Activated naive CD4-positive, alpha-beta T cell treated with anti-CD3 and anti-CD28 coated beads, Interleukin-2, amount 10 ng/mL, durations not matched to agents 7 days and 5 days (primary cell): ENCODE measurements around the gene COL21A1.
"Not testable (repeated sequence)": the region's sequence is repeated elsewhere in the genome, so short reads cannot be mapped to it uniquely, and the experiment has no call there.

Source experiments
- CTCF ChIA-PET: fragments of 350-600 bp; sonication (Branson Sonifier 250); formaldehyde crosslinking; loops from one replicate; lab custom pipeline; 2021; ENCODE audit warnings: antibody characterized with exemption; lab: Charles Lee
- DNase-seq: peaks from one replicate; pipeline ENCODE4 v3.0.0-alpha.2; 2020
- H3K27ac Mint-ChIP-seq: one replicate; pipeline ENCODE4 v1.8.0; 2021; ENCODE audit warnings: mild to moderate bottlenecking, moderate library complexity, mixed read lengths
- H3K27me3 Mint-ChIP-seq: one replicate; pipeline ENCODE4 v1.8.0; 2021; ENCODE audit warnings: mild to moderate bottlenecking, mixed read lengths
- H3K36me3 Mint-ChIP-seq: one replicate; pipeline ENCODE4 v1.8.0; 2021; ENCODE audit warnings: mixed read lengths
- H3K4me1 Mint-ChIP-seq: one replicate; pipeline ENCODE4 v1.8.0; 2021; ENCODE audit warnings: mixed read lengths
- H3K4me3 Mint-ChIP-seq: one replicate; pipeline ENCODE4 v1.8.0; 2021; ENCODE audit warnings: mild to moderate bottlenecking, moderate library complexity, mixed read lengths
- H3K9me3 Mint-ChIP-seq: one replicate; pipeline ENCODE4 v1.8.0; 2021; ENCODE audit warnings: mixed read lengths

The COL21A1 gene

GRCh38 chr6:56263596-56264315, 16.4 kb upstream of the COL21A1 start:
- no peak for DNase-seq
- Mint-ChIP-seq H3K9me3 (peaks cover 6% of the 10 kb centered on the region), H3K36me3 (no peaks in the 10 kb centered on the region), H3K4me3 (no peak overlapping the region), H3K27me3 (no peaks in the 10 kb centered on the region), H3K27ac (no peak overlapping the region), H3K4me1 (no peaks in the 10 kb centered on the region)
- CTCF ChIA-PET, result no interaction called here

GRCh38 chr6:56260593-56260992, 13.2 kb upstream of the COL21A1 start:
- H3K27me3 Mint-ChIP-seq, H3K4me3 Mint-ChIP-seq, DNase-seq, H3K27ac Mint-ChIP-seq, H3K4me1 Mint-ChIP-seq, H3K36me3 Mint-ChIP-seq, H3K9me3 Mint-ChIP-seq: not testable (repeated sequence)
- CTCF ChIA-PET, result interaction anchor here (0.6 kb wide), 1 partner anchor 85 kb away, joined by 3 read pairs; no protein-coding TSS in a partner anchor

GRCh38 chr6:56259234-56260077, 12.1 kb upstream of the COL21A1 start:
- Mint-ChIP-seq H3K27ac (no peak overlapping the region), H3K9me3 (no peaks in the 10 kb centered on the region), H3K4me1 (no peaks in the 10 kb centered on the region), H3K27me3 (no peaks in the 10 kb centered on the region), H3K36me3 (no peaks in the 10 kb centered on the region), H3K4me3 (no peak overlapping the region)
- CTCF ChIA-PET, result interaction anchor here (0.6 kb wide), 1 partner anchor 333 kb away, joined by 3 read pairs; no protein-coding TSS in a partner anchor
- no peak for DNase-seq

GRCh38 chr6:56255349-56255748, 8.0 kb upstream of the COL21A1 start:
- no peak overlapping the region for H3K4me3 Mint-ChIP-seq
- no peaks in the 10 kb centered on the region for H3K36me3 Mint-ChIP-seq

GRCh38 chr6:56250266-56250665, 2.9 kb upstream of the COL21A1 start:
- Mint-ChIP-seq H3K4me1 (no peaks in the 10 kb centered on the region), H3K27ac (no peak overlapping the region), H3K27me3 (peaks cover 12% of the 10 kb centered on the region), H3K4me3 (no peak overlapping the region), H3K36me3 (no peaks in the 10 kb centered on the region), H3K9me3 (no peaks in the 10 kb centered on the region)
- CTCF ChIA-PET, result interaction anchor here (1.2 kb wide), 1 partner anchor 422 kb away, joined by 3 read pairs; no protein-coding TSS in a partner anchor
- no peak for DNase-seq

More at GRCh38 chr6:56255349-56255748, 8.0 kb upstream of the COL21A1 start:
- DNase-seq, result no peak
- H3K27me3 Mint-ChIP-seq, result no peaks in the 10 kb centered on the region
- no peaks in the 10 kb centered on the region for H3K9me3 Mint-ChIP-seq
- CTCF ChIA-PET, result no interaction called here
- no peaks in the 10 kb centered on the region for H3K4me1 Mint-ChIP-seq
- H3K27ac Mint-ChIP-seq, result no peak overlapping the region

GRCh38 chr6:56247654-56248122, 308 bp upstream of the COL21A1 start:
- no peaks in the 10 kb centered on the region for H3K4me1 Mint-ChIP-seq
- H3K27me3 Mint-ChIP-seq, result peaks cover 12% of the 10 kb centered on the region
- H3K27ac Mint-ChIP-seq, result no peak overlapping the region
- CTCF ChIA-PET, result no interaction called here
- no peak for DNase-seq
- no peaks in the 10 kb centered on the region for H3K9me3 Mint-ChIP-seq
- no peak overlapping the region for H3K4me3 Mint-ChIP-seq
- no peaks in the 10 kb centered on the region for H3K36me3 Mint-ChIP-seq

- DNase-seq, result no peak
- Mint-ChIP-seq H3K36me3 (no peaks in the 10 kb centered on the region), H3K27ac (no peak overlapping the region), H3K9me3 (no peaks in the 10 kb centered on the region), H3K27me3 (peaks cover 12% of the 10 kb centered on the region), H3K4me1 (no peaks in the 10 kb centered on the region), H3K4me3 (no peak overlapping the region)
- CTCF ChIA-PET, result no interaction called here
These were observed 869 bp downstream of the COL21A1 start for GRCh38 chr6:56246541-56246880.

- peaks cover 12% of the 10 kb centered on the region for H3K27me3 Mint-ChIP-seq
- CTCF ChIA-PET, result no interaction called here
- H3K27ac Mint-ChIP-seq, result no peak overlapping the region
- DNase-seq, result no peak
- no peak overlapping the region for H3K4me3 Mint-ChIP-seq
- no peaks in the 10 kb centered on the region for H3K4me1 Mint-ChIP-seq
- no peaks in the 10 kb centered on the region for H3K36me3 Mint-ChIP-seq
- H3K9me3 Mint-ChIP-seq, result no peaks in the 10 kb centered on the region
These were observed 1.5 kb downstream of the COL21A1 start for GRCh38 chr6:56245903-56246351.

- H3K27ac Mint-ChIP-seq, result no peak overlapping the region
- no peak for DNase-seq
- no peaks in the 10 kb centered on the region for H3K9me3 Mint-ChIP-seq
- H3K4me3 Mint-ChIP-seq, result no peak overlapping the region
- CTCF ChIA-PET, result no interaction called here
- peaks cover 12% of the 10 kb centered on the region for H3K27me3 Mint-ChIP-seq
- no peaks in the 10 kb centered on the region for H3K4me1 Mint-ChIP-seq
- H3K36me3 Mint-ChIP-seq, result no peaks in the 10 kb centered on the region
These were observed 2.7 kb downstream of the COL21A1 start for GRCh38 chr6:56244528-56245253.

- no peak for DNase-seq
- no peaks in the 10 kb centered on the region for H3K36me3 Mint-ChIP-seq
- H3K27me3 Mint-ChIP-seq, result peaks cover 12% of the 10 kb centered on the region
- no peak overlapping the region for H3K27ac Mint-ChIP-seq
- CTCF ChIA-PET, result no interaction called here
- H3K9me3 Mint-ChIP-seq, result no peaks in the 10 kb centered on the region
- no peaks in the 10 kb centered on the region for H3K4me1 Mint-ChIP-seq
- no peak overlapping the region for H3K4me3 Mint-ChIP-seq
These were observed 3.3 kb downstream of the COL21A1 start for GRCh38 chr6:56244089-56244488.

GRCh38 chr6:56243518-56244070, 3.8 kb downstream of the COL21A1 start:
- H3K4me1 Mint-ChIP-seq, result no peaks in the 10 kb centered on the region
- CTCF ChIA-PET, result no interaction called here
- no peaks in the 10 kb centered on the region for H3K36me3 Mint-ChIP-seq

GRCh38 chr6:56242346-56242745, 5.0 kb downstream of the COL21A1 start:
- no peak overlapping the region for H3K4me3 Mint-ChIP-seq
- no peaks in the 10 kb centered on the region for H3K4me1 Mint-ChIP-seq
- no peaks in the 10 kb centered on the region for H3K36me3 Mint-ChIP-seq
- no peaks in the 10 kb centered on the region for H3K9me3 Mint-ChIP-seq
- CTCF ChIA-PET, result no interaction called here
- no peak for DNase-seq
- H3K27me3 Mint-ChIP-seq, result peaks cover 7% of the 10 kb centered on the region
- no peak overlapping the region for H3K27ac Mint-ChIP-seq

More at GRCh38 chr6:56243518-56244070, 3.8 kb downstream of the COL21A1 start:
- H3K9me3 Mint-ChIP-seq, result no peaks in the 10 kb centered on the region
- peaks cover 12% of the 10 kb centered on the region for H3K27me3 Mint-ChIP-seq
- H3K4me3 Mint-ChIP-seq, result no peak overlapping the region
- DNase-seq, result no peak
- no peak overlapping the region for H3K27ac Mint-ChIP-seq

- H3K36me3 Mint-ChIP-seq, result no peaks in the 10 kb centered on the region
- no peaks in the 10 kb centered on the region for H3K9me3 Mint-ChIP-seq
- DNase-seq, result no peak
- CTCF ChIA-PET, result no interaction called here
- no peaks in the 10 kb centered on the region for H3K4me1 Mint-ChIP-seq
- H3K27ac Mint-ChIP-seq, result no peak overlapping the region
- no peak overlapping the region for H3K4me3 Mint-ChIP-seq
- no peaks in the 10 kb centered on the region for H3K27me3 Mint-ChIP-seq
These were observed 6.1 kb downstream of the COL21A1 start for GRCh38 chr6:56241124-56241802.
